IMR-90 (cell line): ENCODE measurements around the gene ZSCAN18. TPM values are rescaled to one million over a fixed set of nuclear protein-coding genes. Genes with fewer than 3 reads are reported as not detected.

Experiments used
- ATAC-seq: fragments of 200-7000 bp; cut with Tn5 transposase; 2 replicates; pipeline ENCODE4 v1.9.1; 2020; ENCODE audit warnings: low read depth, mild to moderate bottlenecking, moderate library complexity
- BruUV-seq: library from RNA; stranded (reverse); fragments of 400-500 nt; replicated peaks from 2 replicates; lab custom pipeline; 2021; lab: Mats Ljungman, UMichigan
- CTCF ChIA-PET: fragments of 300-600 bp; formaldehyde crosslinking; extraction: SDS; loops from one replicate; lab custom pipeline; 2021; ENCODE audit warnings: antibody characterized with exemption; lab: Yijun Ruan, JAX
- POLR2A ChIA-PET: fragments of 300-600 bp; sonication (Branson Sonifier 250); formaldehyde crosslinking; loops from one replicate; lab custom pipeline; 2022; ENCODE audit warnings: antibody characterized with exemption; ENCODE audit not compliant: unreplicated experiment; lab: Charles Lee
- DNase-seq: peaks from one replicate; pipeline ENCODE4 v3.0.0; 2013
- H2AFZ ChIP-seq: replicated peaks from 2 replicates; pipeline ENCODE3; 2013; ENCODE audit warnings: low read length, mild to moderate bottlenecking; ENCODE audit not compliant: poor library complexity
- H2AK5ac ChIP-seq: 2 replicates; pipeline ENCODE4 v1.6.1; 2013; ENCODE audit warnings: low read depth, low read length, inconsistent platforms
- H2AK9ac ChIP-seq: replicated peaks from 2 replicates; pipeline ENCODE3; 2013; ENCODE audit warnings: mild to moderate bottlenecking, low read depth, low read length, moderate library complexity; ENCODE audit not compliant: poor library complexity
- H2BK120ac ChIP-seq: 2 replicates; pipeline ENCODE4 v1.6.1; 2013; ENCODE audit warnings: low read depth, low read length, inconsistent platforms
- H2BK15ac ChIP-seq: 3 replicates; pipeline ENCODE4 v1.6.1; 2013; ENCODE audit warnings: low read depth, low read length, inconsistent platforms
- H2BK20ac ChIP-seq: 2 replicates; pipeline ENCODE4 v1.6.1; 2013; ENCODE audit warnings: low read depth, mild to moderate bottlenecking, inconsistent platforms, low read length, moderate library complexity
- H2BK5ac ChIP-seq: 2 replicates; pipeline ENCODE4 v1.6.1; 2013; ENCODE audit warnings: mild to moderate bottlenecking, low read depth, low read length, inconsistent platforms; ENCODE audit not compliant: poor library complexity, severe bottlenecking
- H3K14ac ChIP-seq: replicated peaks from 2 replicates; pipeline ENCODE4 v1.6.1; 2013; ENCODE audit warnings: low read depth, low read length, inconsistent platforms
- H3K18ac ChIP-seq: 2 replicates; pipeline ENCODE4 v1.6.1; 2013; ENCODE audit warnings: low read depth, low read length, control low read depth
- H3K23ac ChIP-seq: 2 replicates; pipeline ENCODE4 v1.6.1; 2013; ENCODE audit warnings: low read depth, low read length, inconsistent platforms
- H3K27ac ChIP-seq: 2 replicates; pipeline ENCODE4 v1.5.1; 2013; ENCODE audit warnings: mild to moderate bottlenecking, control low read depth, low read length; ENCODE audit not compliant: insufficient read depth
- H3K27me3 ChIP-seq: 2 replicates; pipeline ENCODE4 v1.6.1; 2013; ENCODE audit warnings: low read length; ENCODE audit not compliant: control insufficient read depth, insufficient read depth
- H3K36me3 ChIP-seq: 2 replicates; pipeline ENCODE4 v1.6.1; 2013; ENCODE audit warnings: low read length, mixed read lengths; ENCODE audit not compliant: control insufficient read depth, insufficient read depth
- H3K4ac ChIP-seq: 2 replicates; pipeline ENCODE4 v1.6.1; 2013; ENCODE audit warnings: low read depth, low read length, inconsistent platforms
- H3K4me1 ChIP-seq: 2 replicates; pipeline ENCODE4 v1.6.1; 2013; ENCODE audit warnings: low read length, mixed read lengths; ENCODE audit not compliant: control insufficient read depth, insufficient read depth
- H3K4me2 ChIP-seq: 2 replicates; pipeline ENCODE4 v1.6.1; 2013; ENCODE audit warnings: low read depth, mild to moderate bottlenecking, control low read depth, low read length, moderate library complexity
- H3K4me3 ChIP-seq: 2 replicates; pipeline ENCODE4 v1.5.1; 2013; ENCODE audit warnings: low read depth, mild to moderate bottlenecking, control low read depth, low read length, moderate library complexity; ENCODE audit not compliant: insufficient read depth
- H3K56ac ChIP-seq: 2 replicates; pipeline ENCODE4 v1.6.1; 2013; ENCODE audit warnings: low read length, inconsistent platforms; ENCODE audit not compliant: insufficient read depth; ENCODE audit errors: extremely low read depth
- H3K79me1 ChIP-seq, 2 experiments: 2 replicates each; pipeline ENCODE4 v1.6.1; 2013; ENCODE audit warnings: low read length in 2 of 2, inconsistent platforms in 1 of 2, low read depth in 1 of 2
- H3K9ac ChIP-seq: 2 replicates; pipeline ENCODE4 v1.6.1; 2013; ENCODE audit warnings: low read depth, low read length, control low read depth
- H3K9me1 ChIP-seq: 2 replicates; pipeline ENCODE4 v1.6.1; 2013; ENCODE audit warnings: low read length, inconsistent platforms; ENCODE audit not compliant: insufficient read depth
- H3K9me3 ChIP-seq: 2 replicates; pipeline ENCODE4 v1.6.1; 2013; ENCODE audit warnings: low read length; ENCODE audit not compliant: control insufficient read depth, insufficient read depth
- H4K20me1 ChIP-seq: 2 replicates; pipeline ENCODE4 v1.6.1; 2013; ENCODE audit warnings: low read length, inconsistent platforms; ENCODE audit not compliant: insufficient read depth
- H4K5ac ChIP-seq: 2 replicates; pipeline ENCODE4 v1.6.1; 2013; ENCODE audit warnings: mild to moderate bottlenecking, low read depth, low read length, control low read depth
- H4K8ac ChIP-seq, 2 experiments: 2 replicates each; pipeline ENCODE4 v1.6.1; 2013; ENCODE audit warnings: low read depth in 2 of 2, low read length in 2 of 2, control low read depth in 1 of 2, inconsistent platforms in 1 of 2
- H4K91ac ChIP-seq: 2 replicates; pipeline ENCODE4 v1.6.1; 2013; ENCODE audit warnings: low read depth, low read length, inconsistent platforms; ENCODE audit not compliant: insufficient read depth
- BHLHE40 ChIP-seq: fragments of 150-350 bp; IDR thresholded peaks from 2 replicates; pipeline ENCODE4 v1.6.1; 2016; ENCODE audit warnings: mild to moderate bottlenecking, low read depth, low read length
- CEBPB ChIP-seq: IDR thresholded peaks from 2 replicates; pipeline ENCODE4 v1.6.1; 2012; ENCODE audit warnings: low read depth, low read length, improper control_type of control experiment
- CHD1 ChIP-seq: IDR thresholded peaks from 2 replicates; pipeline ENCODE4 v1.6.1; 2012; ENCODE audit warnings: low read depth, low read length, improper control_type of control experiment
- CTCF ChIP-seq: conservative IDR thresholded peaks from 2 replicates; pipeline ENCODE4 v1.5.1; 2012; ENCODE audit warnings: mild to moderate bottlenecking, low read depth, low read length, improper control_type of control experiment
- FOS ChIP-seq: fragments of 150-350 bp; IDR thresholded peaks from 2 replicates; pipeline ENCODE4 v1.6.1; 2016; ENCODE audit warnings: low read depth, low read length
- MAFK ChIP-seq: IDR thresholded peaks from 2 replicates; pipeline ENCODE4 v1.6.1; 2012; ENCODE audit warnings: low read depth, low read length, improper control_type of control experiment
- MAZ ChIP-seq: IDR thresholded peaks from 2 replicates; pipeline ENCODE4 v1.6.1; 2012; ENCODE audit warnings: low read depth, mild to moderate bottlenecking, low read length, improper control_type of control experiment, moderate library complexity, borderline replicate concordance
- MXI1 ChIP-seq: IDR thresholded peaks from 2 replicates; pipeline ENCODE4 v1.6.1; 2012; ENCODE audit warnings: low read depth, mild to moderate bottlenecking, low read length, moderate library complexity, borderline replicate concordance
- NFE2L2 ChIP-seq: fragments of 150-350 bp; IDR thresholded peaks from 2 replicates; pipeline ENCODE4 v1.6.1; 2016; ENCODE audit warnings: low read depth, mild to moderate bottlenecking, low read length
- POLR2A ChIP-seq: IDR thresholded peaks from 2 replicates; pipeline ENCODE4 v1.6.1; 2012; ENCODE audit warnings: mild to moderate bottlenecking, low read depth, low read length
- RAD21 ChIP-seq: IDR thresholded peaks from 2 replicates; pipeline ENCODE4 v1.6.1; 2012; ENCODE audit warnings: low read length, improper control_type of control experiment
- RCOR1 ChIP-seq: IDR thresholded peaks from 2 replicates; pipeline ENCODE4 v1.6.1; 2012; ENCODE audit warnings: mild to moderate bottlenecking, low read length, improper control_type of control experiment; ENCODE audit not compliant: insufficient replicate concordance
- RFX5 ChIP-seq: IDR thresholded peaks from 2 replicates; pipeline ENCODE4 v1.8.0; 2012; ENCODE audit warnings: low read depth, mild to moderate bottlenecking, low read length, moderate library complexity
- USF2 ChIP-seq: fragments of 150-350 bp; IDR thresholded peaks from 2 replicates; pipeline ENCODE4 v1.6.1; 2017; ENCODE audit warnings: mild to moderate bottlenecking, antibody characterized with exemption, low read length, low read depth
- WGBS, 2 experiments: methylation state at CpG; one replicate each; pipeline versions ENCODE4 v1.1.5 to v1.1.7; 2013; ENCODE audit warnings: missing lambda C conversion rate in 2 of 2; ENCODE audit not compliant: insufficient read length in 1 of 2; ENCODE audit errors: extremely low coverage in 2 of 2; 5-methylcytosine and 5-hydroxymethylcytosine counted together
- dilution Hi-C: fragments of 300-500 bp; cut with HindIII; formaldehyde crosslinking; loops from one replicate; pipeline ENCODE4 v1.14.3; 2018; ENCODE audit warnings: low sequenced_read_pairs; ENCODE audit not compliant: unreplicated experiment
- in situ Hi-C: fragments of 300-500 bp; cut with MboI; formaldehyde crosslinking; loops from 3 replicates; pipeline ENCODE4 v1.14.3; 2019; ENCODE audit warnings: low sequenced_read_pairs, inconsistent platforms, mixed read lengths
- intact Hi-C: fragments of 100-400 bp; cut with micrococcal nuclease; formaldehyde crosslinking; loops from 2 replicates; pipeline ENCODE4 v1.10.0; 2022
- polyA plus RNA-seq, 3 experiments: library from polyadenylated mRNA; depleted of rRNA; stranded (reverse); fragments of >200 nt; gene quantifications; 2 replicates each; pipeline ENCODE4 v1.2.3, GENCODE V29; 2012; ENCODE audit warnings: low replicate concordance in 1 of 3
- total RNA-seq: library from RNA; depleted of rRNA; stranded (reverse); fragments of >200 nt; gene quantifications from 2 replicates; pipeline ENCODE4 v1.2.3, GENCODE V29; 2012

The ZSCAN18 gene
- total and polyA plus RNA-seq, 2 of the 4 experiments (the other 2 are of a cell fraction) = 3.0 to 8.2 TPM

- Histone ChIP-seq H3K4me3 (no peak overlapping the region), H2AK5ac (no peak overlapping the region), H4K91ac (no peak overlapping the region), H3K27me3 (no peaks in the 10 kb centered on the region), H3K4ac (no peak overlapping the region), H3K9ac (no peak overlapping the region), H2BK120ac (no peak overlapping the region), H3K27ac (no peak overlapping the region), H4K5ac (no peak overlapping the region), H2AK9ac (no peak overlapping the region), H2BK5ac (no peak overlapping the region), H3K4me1 (no peaks in the 10 kb centered on the region), H2BK15ac (no peak overlapping the region), H3K9me1 (no peaks in the 10 kb centered on the region), H3K56ac (no peak overlapping the region), H3K18ac (no peak overlapping the region), H2BK20ac (no peak overlapping the region), H3K4me2 (no peak overlapping the region), H4K20me1 (no peaks in the 10 kb centered on the region), H3K36me3 (no peaks in the 10 kb centered on the region), H3K23ac (no peak overlapping the region), H4K8ac (no peak overlapping the region), H2AFZ (peak overlapping the region; percentile 82), H3K14ac (no peak overlapping the region), H3K79me1 (no peaks in the 10 kb centered on the region), H3K9me3 (peaks cover 68% of the 10 kb centered on the region)
- BruUV-seq = no TSS peak
- DNase-seq (no peak), ATAC-seq (no peak)
- intact Hi-C loops = no loop called here
- TF ChIP-seq POLR2A = no peak
- no peak for TF ChIP-seq CEBPB
- TF ChIP-seq MAZ = no peak
- no peak for TF ChIP-seq RAD21
- no peak for TF ChIP-seq NFE2L2
- no peak for TF ChIP-seq FOS
- TF ChIP-seq MXI1 = no peak
- TF ChIP-seq CTCF = no peak
- TF ChIP-seq BHLHE40 = no peak
- TF ChIP-seq USF2 = no peak
- no peak for TF ChIP-seq MAFK
- no peak for TF ChIP-seq CHD1
- TF ChIP-seq RFX5 = no peak
- TF ChIP-seq RCOR1 = no peak
- CTCF ChIA-PET = no interaction called here
- 8% methylated on average over 22 of the region's 77 CpGs; no CpG with 5 or more reads in 1 of the 2 experiments for WGBS, 2 experiments
- POLR2A ChIA-PET = no interaction called here
- in situ Hi-C loops = no loop called here
- dilution Hi-C loops = no loop called here
These were observed 20.0 kb upstream of the ZSCAN18 start for GRCh38 chr19:58117841-58118575.
